ENCODE results near the gene PNLDC1. TPM values are rescaled to one million over a fixed set of nuclear protein-coding genes. Genes with fewer than 3 reads are reported as not detected.
A peak's percentile ranks its signal among the peaks of the same experiment; 100 is the strongest.

Gene PNLDC1
- total RNA-seq, 1 donor = not detected

DNA sequence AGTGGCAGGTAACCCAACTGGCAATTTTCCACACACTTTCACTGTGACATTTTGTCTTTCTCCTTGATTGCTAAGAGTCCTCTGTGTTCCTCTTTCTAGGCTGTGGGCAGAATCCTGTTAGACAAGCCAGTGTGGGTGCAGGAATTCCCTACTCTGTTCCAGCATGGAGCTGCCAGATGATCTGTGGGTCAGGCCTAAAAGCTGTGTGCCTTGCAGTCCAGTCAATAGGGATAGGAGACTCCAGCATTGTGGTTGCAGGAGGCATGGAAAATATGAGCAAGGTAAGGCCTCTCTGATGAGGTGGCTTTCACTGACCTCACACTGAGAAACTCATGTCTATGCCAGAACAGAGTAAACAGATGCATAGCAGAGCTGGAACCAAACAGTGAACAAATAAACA, 33.2 kb upstream of the PNLDC1 start:
- H3K4me3 ChIP-seq (ENCODE audit: low read depth, low read length) = no peak overlapping the region
- TF ChIP-seq CTCF (IDR thresholded peaks at IDR 0.05; ENCODE audit: insufficient read depth, low read length) = no peak

DNA sequence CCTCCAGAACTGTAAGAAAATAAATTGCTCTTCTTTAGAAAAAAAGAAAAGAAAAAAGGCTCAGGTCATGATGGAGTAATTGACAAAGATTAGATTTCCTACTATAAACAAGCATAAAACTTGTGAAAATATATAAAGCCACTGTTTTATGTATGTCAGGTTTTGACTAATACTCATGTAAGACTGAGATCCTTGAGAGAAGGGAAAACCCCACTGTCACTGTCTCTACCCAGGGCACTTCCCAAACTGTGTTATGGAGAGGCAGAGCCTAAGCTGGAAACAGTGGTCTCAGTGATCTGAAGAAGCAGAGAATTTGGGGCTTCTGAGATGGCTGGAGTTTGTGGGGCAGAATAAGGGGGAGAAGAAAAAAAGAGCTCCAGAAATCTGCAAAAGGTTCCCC, 30.6 kb upstream of the PNLDC1 start:
- DNase-seq (ENCODE audit: low read depth) = no peak
- no peak overlapping the region for H3K4me3 ChIP-seq (ENCODE audit: low read depth, low read length)
- no peak for TF ChIP-seq CTCF (IDR thresholded peaks at IDR 0.05; ENCODE audit: insufficient read depth, low read length)

More for the DNA sequence above, 33.2 kb upstream of the PNLDC1 start:
- DNase-seq (ENCODE audit: low read depth) = no peak

DNA sequence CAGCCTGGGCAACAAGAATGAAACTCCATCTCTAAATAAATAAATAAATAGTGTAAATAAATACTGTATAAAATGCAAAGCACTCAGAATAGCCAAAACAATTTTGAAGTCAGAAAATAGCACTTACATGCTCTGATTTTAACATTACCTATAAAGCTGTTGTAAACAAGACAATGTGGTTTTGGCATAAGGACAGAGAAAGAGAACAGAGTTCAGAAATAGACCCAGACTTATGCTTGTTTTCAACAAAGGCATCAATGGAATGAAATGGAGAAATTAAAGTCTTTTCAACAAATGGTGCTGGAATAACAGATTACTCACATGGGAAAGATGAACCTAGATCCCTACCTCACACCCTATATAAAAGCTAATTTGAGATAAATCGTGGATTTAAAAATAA, 27.9 kb upstream of the PNLDC1 start:
- H3K4me3 ChIP-seq (ENCODE audit: low read depth, low read length) = no peak overlapping the region
- DNase-seq (ENCODE audit: low read depth) = no peak
- no peak for TF ChIP-seq CTCF (IDR thresholded peaks at IDR 0.05; ENCODE audit: insufficient read depth, low read length)

DNA sequence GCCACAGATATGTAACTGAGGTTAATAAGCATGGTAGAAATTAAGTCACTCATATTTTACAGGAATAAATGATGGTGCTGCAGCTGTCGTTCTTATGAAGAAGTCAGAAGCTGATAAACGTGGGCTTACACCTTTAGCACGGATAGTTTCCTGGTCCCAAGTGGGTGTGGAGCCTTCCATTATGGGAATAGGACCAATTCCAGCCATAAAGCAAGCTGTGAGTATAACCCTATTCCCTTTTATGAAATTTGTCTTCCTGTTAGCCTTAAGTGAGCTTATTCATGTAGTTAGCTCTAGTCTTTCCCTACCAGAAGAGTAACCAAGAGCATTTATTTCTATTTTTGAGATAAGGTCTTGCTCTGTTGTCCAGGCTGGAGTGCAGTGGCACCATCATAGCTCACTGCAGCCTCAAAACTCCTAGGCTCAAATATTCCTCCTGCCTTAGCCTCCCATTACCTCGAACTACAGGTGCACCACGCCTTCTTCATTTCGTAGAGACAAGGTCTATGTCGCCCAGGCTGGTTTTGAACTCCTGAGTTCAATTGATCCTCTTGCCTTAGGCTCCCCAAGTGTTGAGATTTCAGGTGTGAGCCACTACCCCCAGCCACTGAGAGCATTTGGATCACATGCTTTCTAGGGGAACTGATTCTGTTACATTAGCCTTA, 22.7 kb upstream of the PNLDC1 start:
- TF ChIP-seq CTCF (IDR thresholded peaks at IDR 0.05; ENCODE audit: insufficient read depth, low read length) = no peak
- no peak overlapping the region for H3K4me3 ChIP-seq (ENCODE audit: low read depth, low read length)
- no peak for DNase-seq (ENCODE audit: low read depth)

- no peak for DNase-seq (ENCODE audit: low read depth)
- H3K4me3 ChIP-seq (ENCODE audit: low read depth, low read length) = no peak overlapping the region
- TF ChIP-seq CTCF (IDR thresholded peaks at IDR 0.05; ENCODE audit: insufficient read depth, low read length) = no peak
Observed at GRCh38 chr6:159778131-159778530, 21.9 kb upstream of the PNLDC1 start.

GRCh38 chr6:159778542-159779103, 21.5 kb upstream of the PNLDC1 start:
- no peak overlapping the region for H3K4me3 ChIP-seq (ENCODE audit: low read depth, low read length)
- no peak for DNase-seq (ENCODE audit: low read depth)
- TF ChIP-seq CTCF (IDR thresholded peaks at IDR 0.05; ENCODE audit: insufficient read depth, low read length) = no peak

- TF ChIP-seq CTCF (IDR thresholded peaks at IDR 0.05; ENCODE audit: insufficient read depth, low read length) = no peak
- DNase-seq (ENCODE audit: low read depth) = no peak
Observed at GRCh38 chr6:159788276-159788675, 11.8 kb upstream of the PNLDC1 start.

More at GRCh38 chr6:159788276-159788675, 11.8 kb upstream of the PNLDC1 start:
- peak overlapping the region; percentile 95 for H3K4me3 ChIP-seq (ENCODE audit: low read depth, low read length)
